Mesenchymal stem cell (in vitro differentiated cells and primary cell): ENCODE measurements around the gene ZNF45.

Source experiments
- DNase-seq: peaks from one replicate; pipeline ENCODE4 v3.0.0-alpha.2; 2013
- H2AFZ ChIP-seq: one replicate; pipeline ENCODE4 v1.6.1; 2013; ENCODE audit warnings: low read depth, mild to moderate bottlenecking, control low read depth, inconsistent platforms, low read length, moderate library complexity
- H2AK5ac ChIP-seq: 2 replicates; pipeline ENCODE4 v1.6.1; 2013; ENCODE audit warnings: low read length, moderate library complexity, mild to moderate bottlenecking, inconsistent platforms; ENCODE audit not compliant: severe bottlenecking
- H2BK120ac ChIP-seq: one replicate; pipeline ENCODE4 v1.6.1; 2013; ENCODE audit warnings: low read depth, mild to moderate bottlenecking, inconsistent platforms, low read length, moderate library complexity
- H2BK12ac ChIP-seq, 2 experiments: one replicate each; pipeline ENCODE4 v1.6.1; 2013; ENCODE audit warnings: inconsistent platforms in 2 of 2, low read length in 2 of 2, mild to moderate bottlenecking in 2 of 2, moderate library complexity in 2 of 2, control low read depth in 1 of 2
- H2BK15ac ChIP-seq: one replicate; pipeline ENCODE4 v1.6.1; 2013; ENCODE audit warnings: mild to moderate bottlenecking, low read depth, inconsistent platforms; ENCODE audit not compliant: poor library complexity, severe bottlenecking
- H2BK5ac ChIP-seq: 2 replicates; pipeline ENCODE4 v1.6.1; 2013; ENCODE audit warnings: low read depth, mild to moderate bottlenecking, low read length, control low read depth, inconsistent platforms; ENCODE audit not compliant: poor library complexity, severe bottlenecking
- H3K14ac ChIP-seq, 2 experiments: one replicate each; pipeline ENCODE4 v1.6.1; 2013; ENCODE audit warnings: inconsistent platforms in 2 of 2, low read length in 2 of 2, control low read depth in 1 of 2, mild to moderate bottlenecking in 1 of 2, moderate library complexity in 1 of 2
- H3K18ac ChIP-seq, 2 experiments: one replicate each; pipeline ENCODE4 v1.6.1; 2013; ENCODE audit warnings: inconsistent platforms in 2 of 2, low read length in 2 of 2, control low read depth in 1 of 2, low read depth in 1 of 2, mild to moderate bottlenecking in 1 of 2
- H3K23ac ChIP-seq, 2 experiments: one replicate each; pipeline ENCODE4 v1.6.1; 2013; ENCODE audit warnings: inconsistent platforms in 2 of 2, low read length in 2 of 2, mild to moderate bottlenecking in 2 of 2, moderate library complexity in 2 of 2, control low read depth in 1 of 2
- H3K27ac ChIP-seq: 2 replicates; pipeline ENCODE4 v1.5.1; 2013; ENCODE audit warnings: mild to moderate bottlenecking, moderate library complexity, low read length, control low read depth, inconsistent platforms; ENCODE audit not compliant: poor library complexity, severe bottlenecking
- H3K27me3 ChIP-seq, 2 experiments: 2 replicates each; pipeline versions ENCODE4 v1.6.1 to v1.7.0; 2013; ENCODE audit warnings: low read length in 2 of 2, mild to moderate bottlenecking in 2 of 2, moderate library complexity in 2 of 2, control low read depth in 1 of 2, inconsistent platforms in 1 of 2; ENCODE audit not compliant: control insufficient read depth in 1 of 2, insufficient read depth in 1 of 2
- H3K36me3 ChIP-seq, 2 experiments: 2 replicates each; pipeline versions ENCODE4 v1.6.1 to v1.7.0; 2013; ENCODE audit warnings: low read length in 2 of 2, control low read depth in 1 of 2, inconsistent platforms in 1 of 2, low read depth in 1 of 2, mild to moderate bottlenecking in 1 of 2; ENCODE audit not compliant: insufficient read depth in 2 of 2, control insufficient read depth in 1 of 2
- H3K4ac ChIP-seq, 2 experiments: one replicate each; pipeline ENCODE4 v1.6.1; 2013; ENCODE audit warnings: inconsistent platforms in 2 of 2, low read length in 2 of 2, mild to moderate bottlenecking in 2 of 2, moderate library complexity in 2 of 2, control low read depth in 1 of 2, low read depth in 1 of 2
- H3K4me1 ChIP-seq: 2 replicates; pipeline ENCODE4 v1.6.1; 2013; ENCODE audit warnings: low read depth, low read length, control low read depth; ENCODE audit not compliant: control insufficient read depth, insufficient read depth
- H3K4me2 ChIP-seq: 2 replicates; pipeline ENCODE4 v1.6.1; 2013; ENCODE audit warnings: low read length, mild to moderate bottlenecking, inconsistent platforms; ENCODE audit not compliant: poor library complexity, severe bottlenecking
- H3K4me3 ChIP-seq, 2 experiments: 2 replicates each; pipeline versions ENCODE4 v1.5.1 to v1.7.0; 2013; ENCODE audit warnings: low read length in 2 of 2, mild to moderate bottlenecking in 2 of 2, control low read depth in 1 of 2, low read depth in 1 of 2; ENCODE audit not compliant: insufficient read depth in 1 of 2
- H3K79me1 ChIP-seq: replicated peaks from 2 replicates; pipeline ENCODE4 v1.6.1; 2013; ENCODE audit warnings: mild to moderate bottlenecking, control low read depth, low read length, inconsistent platforms; ENCODE audit not compliant: poor library complexity, severe bottlenecking
- H3K9ac ChIP-seq: 2 replicates; pipeline ENCODE4 v1.7.0; 2013; ENCODE audit warnings: mild to moderate bottlenecking, low read length, moderate library complexity
- H3K9me3 ChIP-seq: 2 replicates; pipeline ENCODE4 v1.7.0; 2013; ENCODE audit warnings: mild to moderate bottlenecking, low read length; ENCODE audit not compliant: control insufficient read depth
- H4K8ac ChIP-seq: one replicate; pipeline ENCODE4 v1.6.1; 2013; ENCODE audit warnings: inconsistent platforms, mild to moderate bottlenecking, low read length, moderate library complexity
- H4K91ac ChIP-seq: one replicate; pipeline ENCODE4 v1.6.1; 2013; ENCODE audit warnings: mild to moderate bottlenecking, low read length, inconsistent platforms
- WGBS: methylation state at CpG from one replicate; pipeline ENCODE4 v1.1.7; 2013; ENCODE audit warnings: mixed read lengths; 5-methylcytosine and 5-hydroxymethylcytosine counted together

Gene ZNF45

DNA sequence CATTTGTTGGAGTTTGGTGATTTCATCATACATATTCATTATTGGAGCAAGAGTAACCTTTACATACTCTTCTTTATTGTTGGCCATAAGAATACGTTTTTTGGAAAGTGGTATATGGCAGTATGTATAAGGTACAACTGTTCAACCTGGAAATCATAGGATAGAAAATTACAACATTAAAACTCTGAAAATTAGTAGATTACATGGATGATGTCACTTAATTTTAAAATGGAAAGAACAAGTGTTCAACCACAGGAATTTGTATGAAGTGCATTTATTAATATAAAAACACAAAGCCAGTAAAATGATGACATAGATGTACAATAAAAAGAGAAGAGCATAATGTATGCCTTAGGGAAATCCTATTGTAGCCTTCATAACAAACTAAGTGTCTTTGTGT is 41.6 kb upstream of the ZNF45 start:
- H3K36me3 ChIP-seq, result no peaks in the 10 kb centered on the region
- peaks cover 54% of the 10 kb centered on the region for H3K9me3 ChIP-seq
- no peaks in the 10 kb centered on the region for H3K27me3 ChIP-seq
- no peak overlapping the region for H2BK120ac ChIP-seq
- no peak overlapping the region for H3K18ac ChIP-seq
- H3K4me2 ChIP-seq, result no peak overlapping the region
- no peak overlapping the region for H3K14ac ChIP-seq
- no peak overlapping the region for H4K8ac ChIP-seq
- no peak overlapping the region for H3K4ac ChIP-seq
- no peak overlapping the region for H3K23ac ChIP-seq
- H2BK15ac ChIP-seq, result no peak overlapping the region
- H2BK12ac ChIP-seq, result no peak overlapping the region
- no peak overlapping the region for H3K9ac ChIP-seq
- H3K27ac ChIP-seq, result no peak overlapping the region
- WGBS, result no CpG with 5 or more reads among the region's 1 CpG
- no peak overlapping the region for H2AK5ac ChIP-seq
- no peaks in the 10 kb centered on the region for H3K79me1 ChIP-seq
- H2AFZ ChIP-seq, result no peak overlapping the region
- no peaks in the 10 kb centered on the region for H3K4me1 ChIP-seq
- H3K4me3 ChIP-seq, result no peak overlapping the region
- no peak for DNase-seq
- no peak overlapping the region for H2BK5ac ChIP-seq
- H4K91ac ChIP-seq, result no peak overlapping the region

DNA sequence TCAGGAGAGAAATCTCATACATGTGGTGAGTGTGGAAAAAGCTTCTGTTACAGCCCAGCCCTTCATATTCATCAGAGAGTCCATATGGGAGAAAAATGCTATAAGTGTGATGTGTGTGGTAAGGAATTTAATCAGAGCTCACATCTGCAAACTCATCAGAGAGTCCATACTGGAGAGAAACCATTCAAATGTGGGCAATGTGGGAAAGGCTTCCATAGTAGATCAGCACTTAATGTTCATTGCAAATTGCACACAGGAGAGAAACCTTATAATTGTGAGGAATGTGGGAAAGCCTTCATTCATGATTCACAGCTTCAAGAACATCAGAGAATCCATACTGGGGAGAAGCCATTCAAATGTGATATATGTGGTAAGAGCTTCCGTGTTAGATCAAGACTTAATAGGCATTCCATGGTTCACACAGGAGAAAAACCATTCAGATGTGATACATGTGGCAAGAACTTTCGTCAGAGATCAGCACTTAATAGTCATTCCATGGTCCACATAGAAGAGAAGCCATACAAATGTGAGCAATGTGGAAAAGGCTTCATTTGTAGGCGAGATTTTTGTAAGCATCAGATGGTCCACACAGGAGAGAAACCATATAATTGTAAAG is 31.1 kb upstream of the ZNF45 start:
- DNase-seq, result peak; percentile 8
- Histone ChIP-seq H3K4me1 (no peaks in the 10 kb centered on the region), H4K8ac (no peak overlapping the region), H3K27me3 (no peaks in the 10 kb centered on the region), H2AFZ (no peak overlapping the region), H4K91ac (no peak overlapping the region), H3K4me3 (peak overlapping the region in 1 of 2 experiments; percentile 58), H3K23ac (no peak overlapping the region), H2BK120ac (no peak overlapping the region), H2BK5ac (no peak overlapping the region), H3K14ac (no peak overlapping the region), H2BK12ac (no peak overlapping the region), H3K4me2 (no peak overlapping the region), H2AK5ac (no peak overlapping the region), H3K9me3 (peaks cover 97% of the 10 kb centered on the region), H3K9ac (no peak overlapping the region), H3K36me3 (peaks cover 34 to 75% of the 10 kb centered on the region in 2 experiments), H3K4ac (no peak overlapping the region), H3K79me1 (peaks cover 11% of the 10 kb centered on the region), H2BK15ac (no peak overlapping the region), H3K27ac (no peak overlapping the region), H3K18ac (no peak overlapping the region)
- 92% methylated on average over 3 of the region's 3 CpGs for WGBS

DNA sequence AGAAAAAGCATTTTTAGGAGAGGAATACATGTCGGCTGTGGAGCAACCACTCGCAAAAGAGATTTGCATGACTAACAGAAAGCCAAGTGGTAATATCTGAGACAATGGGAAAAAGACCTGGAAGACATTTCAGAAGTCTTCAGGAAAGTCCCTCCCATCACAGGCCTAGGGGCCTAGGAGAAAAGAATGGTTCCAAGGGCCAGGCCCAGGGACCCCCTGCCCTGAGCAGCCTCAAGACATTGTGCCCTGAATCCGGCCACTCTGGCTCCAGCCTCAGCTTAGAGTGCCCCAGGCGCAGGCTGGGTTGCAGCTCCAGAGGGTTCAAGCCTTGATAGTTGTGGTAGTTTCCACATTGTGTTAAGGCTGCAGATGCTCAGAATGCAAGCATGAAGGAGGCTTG is 25.3 kb upstream of the ZNF45 start:
- Histone ChIP-seq H3K4ac (no peak overlapping the region), H2BK120ac (no peak overlapping the region), H3K23ac (no peak overlapping the region), H3K4me2 (no peak overlapping the region), H3K9me3 (peaks cover 66% of the 10 kb centered on the region), H2BK5ac (no peak overlapping the region), H2BK12ac (no peak overlapping the region), H3K4me1 (no peaks in the 10 kb centered on the region), H4K91ac (no peak overlapping the region), H3K4me3 (peak overlapping the region in 1 of 2 experiments; percentile 10), H2BK15ac (no peak overlapping the region), H2AFZ (no peak overlapping the region), H3K79me1 (peaks cover 22% of the 10 kb centered on the region), H3K27me3 (no peaks in the 10 kb centered on the region), H2AK5ac (no peak overlapping the region), H3K36me3 (peaks cover 11 to 38% of the 10 kb centered on the region in 2 experiments), H3K18ac (no peak overlapping the region), H3K27ac (no peak overlapping the region), H4K8ac (no peak overlapping the region), H3K9ac (no peak overlapping the region), H3K14ac (no peak overlapping the region)
- WGBS, result 72% methylated on average over 4 of the region's 4 CpGs
- DNase-seq, result no peak

DNA sequence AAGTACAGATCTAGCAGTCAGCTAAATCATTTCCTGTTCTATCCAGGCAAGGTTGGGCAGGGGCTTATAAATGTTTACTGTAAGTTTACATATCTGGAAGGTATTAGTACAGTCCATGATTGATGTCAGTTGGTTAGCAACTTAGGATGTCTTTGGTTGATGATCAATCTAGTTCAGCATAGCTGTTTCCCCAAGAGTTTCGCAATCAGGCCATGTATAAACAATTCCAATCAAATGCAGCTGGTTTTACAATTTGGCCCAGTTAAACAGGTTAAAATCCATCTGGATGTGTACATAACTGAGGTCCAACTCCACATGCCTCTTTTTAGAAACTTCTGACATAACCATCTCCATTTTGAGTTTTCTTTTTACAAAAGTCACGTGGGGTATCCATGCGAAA is 22.8 kb upstream of the ZNF45 start:
- no peak overlapping the region for H3K23ac ChIP-seq
- no peak overlapping the region for H3K27ac ChIP-seq
- peak overlapping the region in 1 of 2 experiments; percentile 38 for H3K4me3 ChIP-seq
- H4K8ac ChIP-seq, result no peak overlapping the region
- no peak overlapping the region for H3K4me2 ChIP-seq
- H2BK12ac ChIP-seq, result no peak overlapping the region
- H2BK120ac ChIP-seq, result no peak overlapping the region
- H2AK5ac ChIP-seq, result no peak overlapping the region
- H3K4me1 ChIP-seq, result no peaks in the 10 kb centered on the region
- no peak overlapping the region for H3K14ac ChIP-seq
- no peak overlapping the region for H3K18ac ChIP-seq
- H2AFZ ChIP-seq, result no peak overlapping the region
- H3K9ac ChIP-seq, result no peak overlapping the region
- peaks cover 44% of the 10 kb centered on the region for H3K9me3 ChIP-seq
- peaks cover 13 to 15% of the 10 kb centered on the region in 2 experiments for H3K36me3 ChIP-seq
- no peak overlapping the region for H3K4ac ChIP-seq
- H4K91ac ChIP-seq, result no peak overlapping the region
- H2BK15ac ChIP-seq, result no peak overlapping the region
- peak; percentile 56 for DNase-seq
- over 99% methylated on average over 3 of the region's 3 CpGs for WGBS
- no peak overlapping the region for H2BK5ac ChIP-seq
- H3K79me1 ChIP-seq, result peaks cover 29% of the 10 kb centered on the region
- H3K27me3 ChIP-seq, result no peaks in the 10 kb centered on the region
